Middle frontal gyrus (tissue), 1 donor: ENCODE results near the gene D2HGDH.
"Not testable (repeated sequence)": the region's sequence is repeated elsewhere in the genome, so short reads cannot be mapped to it uniquely, and the experiment has no call there.

Experiments
- DNase-seq: peaks from one replicate; pipeline ENCODE4 v3.0.0-alpha.2; 2015; ENCODE audit warnings: low spot score; ENCODE audit errors: extremely low spot score

D2HGDH gene

DNA sequence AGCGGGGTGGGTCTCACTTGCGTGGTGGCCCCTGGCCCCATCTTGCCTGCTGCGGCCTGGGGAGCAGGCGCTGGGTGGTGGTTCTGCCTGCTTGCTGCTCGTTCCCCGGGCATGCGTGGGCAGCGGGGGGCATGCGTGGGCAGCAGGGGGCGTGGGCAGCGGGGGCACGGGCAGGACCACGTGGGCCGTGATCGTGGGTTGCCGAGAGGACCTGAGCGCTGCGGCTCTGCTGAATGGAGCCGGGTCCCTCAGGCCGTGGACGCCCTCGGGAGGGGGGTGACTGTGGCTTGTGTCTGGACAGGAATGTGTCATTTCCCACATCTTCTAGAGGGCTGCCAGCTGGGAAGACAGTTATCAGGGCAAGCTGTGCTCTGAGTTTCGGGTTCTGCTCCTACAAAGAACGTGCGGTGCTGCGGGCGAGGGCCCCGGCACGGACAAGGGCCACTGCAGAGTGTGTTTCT, 33.9 kb downstream of the D2HGDH start:
- DNase-seq: no peak

DNA sequence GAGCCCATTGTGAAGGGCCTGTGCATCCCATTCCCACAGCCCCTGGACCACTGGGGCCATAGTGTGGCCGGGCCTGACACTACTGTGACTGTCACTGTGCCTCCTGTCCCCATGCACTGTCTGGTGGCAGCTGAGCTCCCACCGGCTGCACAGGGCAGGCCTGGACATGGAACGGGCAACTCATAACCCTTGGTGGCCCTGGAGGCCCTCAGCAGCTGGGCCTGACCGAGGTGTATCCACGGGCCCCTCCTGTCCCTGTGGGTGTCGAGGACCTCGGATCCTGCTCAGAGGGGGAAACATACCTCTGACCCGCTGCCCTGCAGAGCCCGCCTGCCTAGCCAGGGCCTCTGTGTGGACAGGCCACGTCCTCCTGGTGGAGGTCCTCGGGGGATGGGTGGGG, 34.4 kb downstream of the D2HGDH start:
- DNase-seq: no peak

DNA sequence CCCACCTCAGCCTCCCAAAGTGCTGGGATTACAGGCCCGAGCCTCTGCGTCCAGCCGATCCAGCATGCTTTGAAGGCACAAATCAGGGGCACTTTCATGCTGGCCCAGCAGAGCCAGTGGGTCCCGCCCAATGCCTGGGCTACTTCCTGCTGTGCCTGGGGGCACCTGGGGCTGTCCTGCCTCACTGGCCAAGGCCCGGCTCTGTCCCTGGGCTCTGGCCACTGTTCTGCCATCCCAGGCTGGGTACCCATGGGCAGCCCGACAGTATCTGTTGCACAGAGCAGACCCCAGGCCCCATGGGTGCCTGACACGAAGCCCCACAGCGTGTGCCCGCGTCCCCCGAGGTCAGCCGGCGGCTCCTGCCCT, 35.4 kb downstream of the D2HGDH start:
- DNase-seq: no peak

DNA sequence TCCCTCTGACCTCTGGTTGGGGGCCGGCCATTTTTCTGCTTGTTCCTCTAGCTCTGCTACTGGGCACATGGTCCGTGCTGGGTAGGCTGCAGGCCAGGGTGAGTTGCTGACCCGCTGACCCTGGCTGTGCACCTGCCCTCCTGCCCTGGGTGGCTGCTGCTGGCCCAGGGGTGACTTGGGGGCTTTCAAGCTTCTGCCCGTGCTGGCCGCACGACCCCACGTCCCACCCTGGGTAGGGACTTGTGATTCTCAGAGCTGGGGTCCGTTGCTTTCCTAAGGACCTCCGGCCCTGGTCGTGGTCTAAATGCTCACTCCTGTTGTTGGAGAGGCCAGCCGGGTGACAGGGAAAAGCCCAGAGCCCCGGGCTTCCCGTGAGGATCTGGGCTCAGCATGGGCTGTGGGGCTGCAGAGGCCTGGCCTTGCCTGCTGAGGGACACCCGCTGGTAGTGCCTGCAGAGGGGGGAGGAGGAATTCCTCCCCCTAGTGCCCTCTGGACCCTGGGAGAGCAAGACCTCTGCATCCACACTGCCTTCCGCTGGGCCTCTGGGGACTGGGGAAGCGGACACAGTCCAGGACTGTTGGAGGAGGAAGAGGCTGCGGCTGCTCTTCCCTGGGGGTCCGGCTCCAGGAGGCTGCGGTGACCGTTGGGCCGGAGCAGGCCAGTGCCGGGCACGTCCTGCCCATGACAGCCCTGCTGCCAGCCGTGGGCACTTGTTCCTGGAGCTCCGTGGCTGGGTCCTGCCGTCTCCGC, 35.9 kb downstream of the D2HGDH start:
- DNase-seq: no peak

DNA sequence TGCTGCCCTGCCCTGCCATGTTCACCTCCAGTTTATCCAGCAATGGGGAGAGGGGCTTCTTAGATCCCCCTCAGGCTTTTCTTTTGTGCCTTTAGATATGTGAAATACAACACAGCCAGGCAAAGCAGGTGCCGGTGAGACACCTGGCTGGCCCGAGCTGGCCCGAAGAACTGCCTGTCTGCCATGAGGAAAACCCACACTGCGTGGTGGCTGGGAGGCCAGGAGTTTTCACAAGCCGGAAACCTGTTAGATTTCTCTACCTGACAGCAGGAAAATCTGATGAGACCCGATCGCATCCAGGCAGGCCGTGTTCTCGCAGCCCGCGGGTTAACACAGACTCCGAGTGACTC, 36.5 kb downstream of the D2HGDH start:
- DNase-seq: no peak

DNA sequence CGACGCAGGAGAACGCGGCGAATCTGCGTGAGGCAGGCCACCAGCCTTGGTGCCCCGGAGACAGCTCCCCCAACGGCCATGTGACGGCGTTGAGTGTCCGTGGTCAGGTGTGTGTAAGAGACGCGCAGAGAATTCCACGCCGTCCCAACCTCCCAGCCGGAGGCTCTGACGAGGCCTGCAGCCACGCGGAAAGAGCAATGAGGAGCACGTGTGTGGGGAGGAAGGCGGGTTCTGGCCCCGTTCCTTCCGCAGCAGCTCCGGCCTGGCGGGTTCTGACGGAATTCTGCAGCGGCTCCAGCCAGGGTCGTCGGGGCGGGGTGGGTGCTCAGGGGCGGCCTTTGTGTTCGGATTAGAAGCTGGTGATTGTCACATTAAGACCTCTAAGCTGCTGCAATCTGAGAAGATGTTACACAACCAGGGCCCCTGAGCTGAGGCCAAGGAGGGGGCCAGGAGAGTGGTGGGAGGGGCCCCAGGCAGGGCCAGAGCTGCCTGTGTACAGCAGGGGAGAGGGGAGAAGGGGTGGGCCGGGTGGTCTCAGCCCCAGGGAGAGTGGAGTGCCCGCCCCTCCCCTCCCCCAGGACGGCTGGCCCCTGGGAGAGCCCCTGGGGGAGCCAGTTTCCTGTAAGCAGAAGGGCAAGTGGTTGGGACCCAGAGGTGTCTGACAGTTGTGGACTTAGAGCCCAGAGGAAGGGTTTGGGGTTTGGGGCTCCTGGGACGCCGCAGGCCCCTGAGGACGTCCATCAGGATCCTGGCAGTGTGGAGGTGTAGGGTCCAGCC, 37.0 kb downstream of the D2HGDH start:
- DNase-seq: no peak

DNA sequence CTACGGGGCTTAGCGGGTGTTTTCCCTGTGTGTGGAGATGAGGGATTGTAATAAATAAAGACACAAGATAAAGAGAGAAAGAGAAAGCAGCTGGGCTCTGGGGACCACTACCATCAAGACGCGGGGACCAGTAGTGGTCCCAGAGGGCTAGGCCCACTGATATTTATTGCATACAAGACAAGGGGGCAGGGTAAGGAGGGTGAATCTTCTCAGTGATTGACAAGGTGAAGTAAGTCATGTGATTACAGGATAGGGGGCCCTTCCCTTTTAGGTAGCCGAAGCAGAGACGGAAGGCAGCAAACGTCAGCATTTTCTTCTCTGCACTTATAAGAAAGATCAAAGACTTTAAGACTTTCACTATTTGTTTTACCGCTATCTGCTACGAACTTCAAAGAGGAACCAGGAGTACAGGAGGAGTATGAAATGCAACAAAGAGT, 37.7 kb downstream of the D2HGDH start:
- no peak for DNase-seq

DNA sequence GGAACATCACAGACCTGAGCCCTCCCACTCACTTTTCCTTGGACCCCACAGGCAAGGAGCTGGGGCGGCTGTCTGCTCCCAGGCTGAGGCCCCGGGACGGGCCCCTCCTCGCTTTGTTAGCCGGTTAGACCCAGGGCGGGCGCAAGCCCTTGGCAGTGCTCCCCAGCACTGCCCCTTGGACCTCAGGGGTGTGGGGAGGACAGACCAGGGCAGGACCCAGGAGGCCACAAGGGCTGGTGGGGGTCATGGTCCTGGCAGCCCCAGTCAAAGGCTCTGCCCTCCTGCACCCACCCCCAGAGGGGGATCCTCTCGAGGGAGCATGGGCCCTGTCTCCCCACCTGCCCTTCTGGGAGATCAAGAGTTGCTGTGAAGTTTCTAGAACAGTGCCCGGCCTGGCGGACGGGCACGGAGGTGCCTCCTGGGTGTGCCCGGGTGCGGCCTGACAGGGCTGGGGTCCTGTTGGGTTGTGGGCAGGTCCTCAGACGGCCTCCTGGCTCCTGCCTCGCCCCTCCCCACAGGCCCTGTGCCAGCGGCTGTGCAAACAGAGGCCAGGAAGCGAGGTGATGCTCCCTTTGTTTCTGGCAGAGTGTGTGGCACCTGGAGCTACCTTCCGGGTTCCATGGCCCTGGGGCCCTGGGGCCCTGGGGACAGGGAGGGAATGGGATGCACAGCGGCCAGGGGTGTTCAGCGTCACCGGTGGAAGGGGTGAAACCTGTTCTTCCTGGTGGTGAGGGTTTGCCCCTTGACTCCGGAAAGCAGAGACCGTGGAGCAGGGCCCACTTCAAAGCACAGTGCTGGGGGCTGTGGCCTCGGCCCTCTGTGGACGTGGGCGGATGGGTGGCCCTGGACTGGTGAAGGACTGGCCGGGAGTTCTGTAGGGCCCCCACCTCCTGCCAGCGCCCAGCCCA, 39.3 kb downstream of the D2HGDH start:
- DNase-seq: no peak

DNA sequence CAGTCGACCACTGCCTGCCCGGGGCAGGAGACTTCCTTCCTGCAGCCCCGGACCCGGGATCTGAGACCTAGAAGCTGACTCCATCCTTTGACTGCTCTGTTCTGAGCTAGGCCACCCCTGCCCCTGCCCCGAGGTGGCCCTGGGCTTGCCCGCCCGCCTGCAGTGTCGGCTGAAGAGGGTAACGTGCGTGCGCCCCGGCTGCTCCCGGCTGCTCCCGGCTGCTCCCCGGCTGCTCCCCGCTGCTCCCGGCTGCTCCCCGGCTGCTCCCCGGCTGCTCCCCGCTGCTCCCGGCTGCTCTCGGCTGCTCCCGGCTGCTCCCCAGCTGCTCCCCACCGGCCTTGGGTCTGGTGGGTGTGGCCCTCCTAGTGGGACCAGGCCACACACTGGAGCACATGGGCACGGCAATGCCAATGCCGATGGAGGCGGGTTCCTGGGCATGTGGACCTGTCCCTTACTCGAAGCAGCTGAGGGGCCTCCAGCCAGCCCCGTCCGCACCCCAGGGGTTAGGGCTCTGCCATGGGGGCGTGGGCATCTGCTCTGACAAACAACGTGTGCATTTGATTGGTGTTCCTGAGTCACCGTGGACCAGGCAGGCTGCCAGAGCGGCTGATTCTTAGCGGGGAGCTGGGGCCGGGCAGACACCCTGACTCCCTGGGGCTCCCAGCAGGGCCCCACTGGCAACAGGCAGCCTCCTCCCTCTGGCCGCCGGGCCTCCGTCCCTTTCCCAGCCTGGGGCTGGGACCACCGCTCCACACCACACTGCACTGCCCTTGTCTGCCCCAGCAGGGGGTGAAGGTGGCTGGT, 40.2 kb downstream of the D2HGDH start:
- no peak for DNase-seq

DNA sequence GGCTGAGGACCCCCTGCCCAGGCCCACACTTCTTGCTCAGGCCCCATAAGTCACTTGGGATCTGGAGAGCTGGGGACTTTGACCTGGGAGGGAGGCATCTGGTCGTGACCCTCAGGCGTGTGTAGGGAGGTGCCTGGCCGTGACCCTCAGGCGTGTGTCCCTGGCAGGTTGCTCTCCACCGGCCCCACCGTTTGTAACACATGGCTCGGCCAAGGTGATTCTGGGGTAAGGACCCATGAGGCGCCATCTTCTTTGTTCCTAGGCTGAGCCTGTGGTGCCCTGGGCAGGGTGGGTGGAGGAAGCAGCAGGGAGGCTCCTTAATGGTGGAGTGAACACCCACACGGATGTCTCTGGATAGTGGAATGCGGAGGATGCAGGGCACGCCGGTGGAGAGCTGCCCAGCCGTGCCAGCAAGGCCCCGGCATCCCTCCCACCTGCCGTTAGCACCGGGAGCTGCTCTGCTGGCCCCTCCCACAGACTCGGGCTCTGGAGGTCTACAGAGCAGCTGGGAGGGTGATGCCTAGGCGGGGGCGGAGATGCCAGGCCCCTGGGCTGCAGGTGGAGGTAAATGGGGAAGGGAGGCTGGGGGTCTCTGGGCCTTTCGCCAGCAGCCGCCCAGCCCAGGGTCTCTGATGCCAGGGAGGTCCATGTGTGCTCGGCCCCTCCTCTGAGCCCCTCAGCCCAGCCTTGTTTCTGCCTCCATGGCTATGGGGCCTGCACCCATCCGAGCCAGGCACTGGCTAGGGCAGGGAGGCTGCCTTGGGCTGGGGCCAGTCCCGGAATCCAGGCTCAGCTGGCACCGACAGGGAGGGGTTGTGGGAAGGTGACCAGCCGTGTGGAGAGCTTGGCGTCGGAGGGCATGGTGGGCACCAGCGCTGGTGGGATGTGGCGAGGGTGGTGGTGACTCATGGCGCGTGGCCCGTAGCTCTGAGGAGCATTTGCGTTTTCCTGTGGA, 41.1 kb downstream of the D2HGDH start:
- DNase-seq: no peak

DNA sequence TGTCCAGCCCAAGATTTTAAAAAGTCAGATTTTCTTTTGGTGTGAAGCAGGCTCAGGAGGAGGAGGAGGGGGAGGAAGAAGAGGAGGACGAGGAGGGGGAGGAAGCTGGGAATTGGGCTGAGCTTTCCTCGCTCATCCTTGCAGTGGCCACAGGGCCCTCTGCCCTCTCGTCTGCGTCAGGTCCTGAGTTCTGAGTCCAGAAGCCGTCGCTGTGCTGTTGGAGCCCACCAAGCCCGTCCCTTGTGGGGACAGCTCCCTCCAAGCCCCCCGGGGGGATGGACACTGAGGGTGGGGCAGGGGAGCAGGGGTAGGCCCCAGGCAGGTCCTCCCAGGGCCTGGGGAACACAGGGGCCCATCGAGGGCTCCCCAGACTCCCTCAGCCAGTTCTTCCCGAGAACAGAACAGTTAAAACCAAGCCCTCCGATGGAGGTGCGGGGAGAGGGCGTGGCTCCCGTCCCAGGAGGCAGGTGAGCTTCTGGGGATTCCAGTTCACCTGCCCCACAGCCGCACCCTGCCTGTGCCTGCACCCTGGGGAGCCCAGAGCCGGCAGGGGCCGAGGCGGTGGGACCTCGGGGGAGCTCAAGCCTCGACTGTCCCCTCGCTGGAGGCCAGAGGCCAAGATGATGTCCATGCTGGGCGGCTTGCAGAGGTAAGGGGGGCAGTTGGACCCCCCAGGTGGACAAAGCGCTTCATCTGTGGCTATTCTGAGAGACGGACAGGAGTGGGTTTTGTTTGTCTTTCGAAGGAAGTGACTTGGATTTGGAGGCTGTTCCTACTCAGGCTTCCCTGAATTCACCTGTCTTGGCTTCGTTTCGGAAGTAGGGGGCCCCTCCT, 42.1 kb downstream of the D2HGDH start, which contains the start of gene GAL3ST2:
Gene GAL3ST2 (plus strand): TSS at position 487 of the 834 bp plus-strand sequence. CDS start 134 bp downstream, at position 621.
- no peak for DNase-seq

DNA sequence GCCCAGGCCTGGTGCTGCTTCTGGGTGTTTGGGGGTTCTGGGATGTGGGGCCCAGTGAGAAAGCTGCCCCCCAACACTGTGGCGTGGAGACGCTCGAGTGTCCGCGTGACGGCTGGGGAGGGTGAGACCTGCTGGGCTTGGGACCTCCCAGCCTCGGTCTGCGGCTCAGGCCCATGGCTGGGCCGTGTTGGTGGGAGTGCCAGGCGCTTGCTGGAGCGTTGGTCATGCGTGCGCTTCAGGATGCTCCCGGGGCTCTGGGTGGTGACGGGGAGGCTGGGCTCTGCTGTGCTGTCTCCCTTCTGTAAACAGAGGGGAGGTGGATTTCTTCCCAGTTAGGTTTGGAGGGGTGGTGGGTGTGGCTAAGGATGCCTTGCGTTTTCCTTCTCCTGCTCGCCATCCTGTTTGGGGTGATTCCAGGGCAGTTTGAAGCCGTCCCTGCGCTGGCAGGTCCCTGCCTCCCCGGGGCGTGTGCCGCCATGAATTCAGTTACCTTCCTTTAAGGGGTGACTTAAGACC, 42.8 kb downstream of the D2HGDH start:
- DNase-seq: no peak

DNA sequence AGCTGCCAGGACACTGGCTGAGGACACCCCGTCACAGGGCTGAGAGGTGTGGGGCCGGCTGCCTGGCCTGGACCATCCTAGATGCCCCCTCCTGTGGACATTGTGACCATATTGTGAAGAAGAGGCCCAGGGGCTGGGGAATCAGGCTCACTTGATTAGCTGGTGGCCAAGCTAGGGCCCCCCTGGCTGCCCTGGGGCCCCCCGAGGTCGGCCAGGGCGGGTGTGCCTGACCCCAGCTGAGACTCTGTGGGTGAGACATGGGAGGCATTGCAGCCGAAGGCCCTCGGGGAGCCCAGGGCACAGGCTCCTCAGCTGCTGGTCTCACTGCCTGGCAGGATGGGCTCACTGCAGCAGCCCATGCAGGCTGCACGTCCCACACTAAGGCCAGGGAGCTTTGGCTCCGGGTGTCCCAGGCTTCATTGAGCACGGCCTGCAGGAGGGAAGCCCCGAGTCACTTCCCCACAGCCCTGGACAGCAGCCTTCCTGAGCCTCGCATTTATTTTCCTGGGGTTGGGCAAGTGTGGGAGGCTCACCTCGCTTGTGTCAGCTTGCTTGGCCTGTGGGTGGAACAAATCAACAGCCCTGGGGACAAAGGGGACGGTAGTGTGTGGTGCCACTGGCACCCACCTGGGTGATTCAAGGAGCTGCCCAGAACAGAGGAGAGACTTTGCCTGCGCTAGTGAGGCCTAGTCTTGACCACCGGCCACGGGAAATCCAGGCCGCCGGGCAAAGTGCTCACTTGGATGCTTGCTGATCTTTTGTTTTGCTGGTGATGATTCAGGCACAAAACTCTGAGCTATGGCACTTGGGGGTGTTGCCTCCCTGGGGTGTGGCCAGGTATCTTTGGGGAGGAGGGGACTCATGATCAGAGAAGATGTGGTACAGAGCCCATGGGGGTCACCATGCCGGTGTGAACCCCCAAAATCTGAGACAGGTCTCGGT, 43.5 kb downstream of the D2HGDH start:
- DNase-seq: no peak

DNA sequence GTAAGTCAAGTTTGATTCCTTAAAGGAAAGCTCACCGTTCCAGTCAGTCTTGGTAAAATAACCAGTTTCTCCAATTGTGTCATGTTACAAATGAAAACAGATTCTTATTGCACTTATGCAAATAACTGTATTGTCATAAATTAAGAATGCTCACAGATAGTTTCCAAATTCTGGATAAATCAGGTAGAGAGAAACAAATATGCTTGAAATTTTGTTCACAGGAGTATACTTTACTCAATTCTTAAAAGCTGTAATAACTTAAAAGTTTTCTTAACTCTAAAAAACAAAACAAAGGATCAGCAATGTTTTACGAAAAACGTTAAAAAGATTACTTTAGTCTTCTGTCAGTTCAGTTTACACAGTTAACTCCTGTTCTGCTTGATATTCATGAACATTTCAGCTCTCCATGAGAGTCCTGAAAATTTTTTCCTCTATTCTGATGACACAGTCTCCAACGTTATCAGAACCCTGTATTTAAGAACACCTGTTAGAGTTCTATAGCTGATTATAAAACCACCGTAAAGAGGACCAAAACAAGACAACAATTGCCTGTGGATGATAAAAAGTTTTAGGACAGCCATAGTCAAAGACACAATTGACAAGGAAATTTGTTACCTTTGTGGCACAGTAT, 46.6 kb downstream of the D2HGDH start:
- DNase-seq: no peak

DNA sequence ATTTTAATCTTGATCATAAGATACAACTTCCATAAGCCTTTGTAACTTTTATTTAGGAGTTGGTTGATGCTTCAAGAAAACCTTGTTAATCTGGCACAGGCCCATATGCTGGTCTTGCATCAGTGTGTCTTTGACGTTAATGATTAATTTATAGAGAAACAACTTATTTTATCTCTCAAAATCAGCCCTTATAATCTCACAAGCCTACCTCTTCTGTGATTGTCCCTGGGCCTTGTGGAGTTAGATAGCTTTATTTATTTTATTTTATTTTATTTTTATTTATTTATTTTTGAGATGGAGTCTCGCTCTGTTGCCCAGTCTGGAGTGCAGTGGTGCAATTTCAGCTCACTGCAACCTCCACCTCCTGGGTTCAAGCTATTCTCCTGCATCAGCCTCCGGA, 47.6 kb downstream of the D2HGDH start:
- DNase-seq: not testable (repeated sequence)

DNA sequence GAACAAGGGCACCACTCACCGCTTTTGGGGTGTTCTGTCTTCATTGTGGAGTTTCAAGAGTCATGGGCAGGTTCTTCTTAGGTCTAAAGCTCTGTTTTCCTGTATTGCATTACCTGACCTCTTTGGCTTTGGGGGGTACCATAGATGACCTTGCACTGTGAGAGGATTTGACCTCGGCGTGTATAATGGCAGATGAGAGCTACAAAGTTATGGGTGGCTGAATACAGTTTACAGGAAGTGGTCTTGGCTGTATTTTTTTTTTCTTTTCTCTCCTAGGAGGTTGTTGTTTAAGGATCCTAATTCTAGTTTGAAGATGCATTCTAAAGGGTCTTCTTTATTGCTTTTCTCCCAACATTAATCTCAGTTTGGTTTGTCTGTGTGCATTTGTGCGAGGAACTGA, 53.7 kb downstream of the D2HGDH start:
- DNase-seq: no peak

DNA sequence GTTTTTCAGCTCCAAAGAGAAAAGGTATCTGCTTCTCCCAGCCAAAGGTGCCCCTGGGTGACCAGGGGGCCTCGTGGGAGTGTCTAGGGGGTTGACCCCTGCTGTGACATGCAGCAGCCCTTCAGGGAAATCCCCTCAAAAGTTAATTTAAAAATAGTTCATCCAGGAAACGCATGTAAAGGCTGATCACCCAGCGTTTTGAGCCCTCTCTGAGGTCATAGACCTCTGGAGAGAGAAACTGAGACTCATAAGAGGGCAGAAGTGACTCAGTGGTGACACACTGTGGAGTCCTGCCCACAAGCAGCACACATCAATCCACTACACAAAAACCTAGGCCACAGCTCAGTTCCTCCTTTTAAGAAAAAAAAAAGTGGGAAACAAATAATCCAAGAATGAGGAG, 54.1 kb downstream of the D2HGDH start:
- DNase-seq: no peak
